Heart left ventricle (tissue), 13 donors: ENCODE results near the gene FBP1.

Source experiments
- POLR2A ChIP-seq, 2 donors: fragments of 450-650 bp; IDR thresholded peaks; one replicate each; pipeline ENCODE4 v1.6.1; 2017; ENCODE audit warnings: antibody characterized with exemption in 2 of 2, mild to moderate bottlenecking in 2 of 2, moderate library complexity in 2 of 2
- TF ChIP-seq, protein P1 (sequence below), 12 donors: fragments of 200-600 bp; sonication (generic) in 4 of 12; IDR thresholded peaks; one replicate each; pipeline versions ENCODE4 v1.5.0 to v1.8.0; 2018 to 2022; ENCODE audit warnings: antibody characterized with exemption in 12 of 12, mild to moderate bottlenecking in 5 of 12
- donor health status: ischemic (EF 13 %, LVEDD 7.1; RV severe dilation, severe dysfunction).
- donor health status: DM: no; HTN: yes; CAD: no.
- donor health status: DM: no; HTN: no; CAD: no.
- donor health status: ischemic (EF 25% LVEDD 6.9; RV normal size, moderate dysfunction).
- donor health status: ischemic (EF 25% LVEDD 5.7; RV mildly dilated, moderate dysfunction).
- donor health status: ischemic (EF 35%, LVEDD 5.7; RV mildly dilated, moderate dysfunction).
- donor health status: nonischemic (EF 11% LVEDD 7.7; RV severe dilation, severe dysfunction).
- donor health status: DM: yes; HTN: yes; CAD: no.
- donor health status: PGD.
- donor health status: ischemic (EF 29% LVEDD 5.4; RV normal size, mild dysfunction).
- donor health status: nonischemic (EF 23%, LVEDD 6.1; RV moderate dilation, normal function).

- TF ChIP-seq POLR2A (IDR thresholded peaks at IDR 0.05) = no peak
- TF ChIP-seq, protein P1, sequence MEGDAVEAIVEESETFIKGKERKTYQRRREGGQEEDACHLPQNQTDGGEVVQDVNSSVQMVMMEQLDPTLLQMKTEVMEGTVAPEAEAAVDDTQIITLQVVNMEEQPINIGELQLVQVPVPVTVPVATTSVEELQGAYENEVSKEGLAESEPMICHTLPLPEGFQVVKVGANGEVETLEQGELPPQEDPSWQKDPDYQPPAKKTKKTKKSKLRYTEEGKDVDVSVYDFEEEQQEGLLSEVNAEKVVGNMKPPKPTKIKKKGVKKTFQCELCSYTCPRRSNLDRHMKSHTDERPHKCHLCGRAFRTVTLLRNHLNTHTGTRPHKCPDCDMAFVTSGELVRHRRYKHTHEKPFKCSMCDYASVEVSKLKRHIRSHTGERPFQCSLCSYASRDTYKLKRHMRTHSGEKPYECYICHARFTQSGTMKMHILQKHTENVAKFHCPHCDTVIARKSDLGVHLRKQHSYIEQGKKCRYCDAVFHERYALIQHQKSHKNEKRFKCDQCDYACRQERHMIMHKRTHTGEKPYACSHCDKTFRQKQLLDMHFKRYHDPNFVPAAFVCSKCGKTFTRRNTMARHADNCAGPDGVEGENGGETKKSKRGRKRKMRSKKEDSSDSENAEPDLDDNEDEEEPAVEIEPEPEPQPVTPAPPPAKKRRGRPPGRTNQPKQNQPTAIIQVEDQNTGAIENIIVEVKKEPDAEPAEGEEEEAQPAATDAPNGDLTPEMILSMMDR (IDR thresholded peaks at IDR 0.05) = no peak
Observed at GRCh38 chr9:94560237-94560636, 79.1 kb downstream of the FBP1 start.
